ENCODE data around the gene SMOC2.
"Not testable (repeated sequence)": the region's sequence is repeated elsewhere in the genome, so short reads cannot be mapped to it uniquely, and the experiment has no call there.

Gene SMOC2

DNA sequence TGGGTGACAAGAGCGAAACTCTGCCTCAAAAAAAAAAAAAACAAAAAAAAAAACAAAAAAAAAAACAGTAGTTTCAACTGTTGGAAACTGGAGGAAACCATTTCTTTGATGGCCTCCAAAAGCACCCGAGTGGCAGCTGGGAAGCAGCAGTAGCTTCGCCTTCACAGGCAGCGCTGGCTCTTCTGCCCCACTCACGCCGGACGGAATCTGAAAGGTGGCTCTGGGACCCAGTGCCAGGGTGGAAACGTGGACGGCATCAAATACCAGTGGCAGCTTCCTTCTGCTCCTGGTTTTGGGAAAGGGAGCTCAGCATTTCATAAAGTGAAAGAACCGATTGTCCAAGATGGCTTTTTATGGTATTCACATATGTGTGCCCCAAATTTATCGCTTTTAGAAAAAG is 159.4 kb downstream of the SMOC2 start:
- Histone ChIP-seq H3K4me3 (ENCODE audit: low read depth in 1 of 2, low read length in 2 of 2) (no peak overlapping the region), H3K27ac (ENCODE audit: low read depth, low read length) (no peak overlapping the region), H3K4me1 (ENCODE audit: insufficient read depth, low read length) (no peaks in the 10 kb centered on the region), H3K27me3 (ENCODE audit: control insufficient read depth in 1 of 2, insufficient read depth in 2 of 2, low read length in 2 of 2) (no peaks in the 10 kb centered on the region), H3K36me3 (ENCODE audit: insufficient read depth, low read length) (no peaks in the 10 kb centered on the region), H3K9ac (ENCODE audit: low read length) (no peak overlapping the region), H3K9me3 (ENCODE audit: low read length) (no peaks in the 10 kb centered on the region)

GRCh38 chr6:168601111-168601510 is 160.1 kb downstream of the SMOC2 start:
- Histone ChIP-seq H3K27me3 (ENCODE audit: control insufficient read depth in 1 of 2, insufficient read depth in 2 of 2, low read length in 2 of 2) (no peaks in the 10 kb centered on the region), H3K9me3 (ENCODE audit: low read length) (no peaks in the 10 kb centered on the region), H3K4me3 (ENCODE audit: low read depth in 1 of 2, low read length in 2 of 2) (no peak overlapping the region), H3K27ac (ENCODE audit: low read depth, low read length) (no peak overlapping the region), H3K4me1 (ENCODE audit: insufficient read depth, low read length) (no peaks in the 10 kb centered on the region), H3K9ac (ENCODE audit: low read length) (no peak overlapping the region), H3K36me3 (ENCODE audit: insufficient read depth, low read length) (no peaks in the 10 kb centered on the region)

DNA sequence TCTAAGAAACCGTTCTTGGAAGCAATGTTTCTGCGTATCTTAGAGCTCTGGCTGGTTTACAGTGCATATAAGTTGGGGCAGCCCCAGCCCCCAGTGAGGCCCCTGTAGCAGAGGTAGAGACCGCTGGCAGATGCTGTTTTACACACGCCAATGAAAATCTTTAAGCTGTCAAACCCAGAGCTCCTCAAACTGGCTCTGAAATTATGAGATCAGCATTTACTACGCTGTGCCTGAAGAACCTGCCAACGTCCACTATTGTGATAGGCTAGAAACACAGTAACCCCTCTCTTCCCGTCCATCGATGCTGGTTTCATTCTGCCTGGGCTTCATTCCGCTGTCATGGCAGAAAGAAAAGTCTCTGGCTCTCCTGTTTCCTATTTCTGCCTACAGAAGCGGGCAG is 160.6 kb downstream of the SMOC2 start:
- H3K36me3 ChIP-seq (ENCODE audit: insufficient read depth, low read length): no peaks in the 10 kb centered on the region
- no peak overlapping the region for H3K27ac ChIP-seq (ENCODE audit: low read depth, low read length)
- no peak overlapping the region for H3K4me3 ChIP-seq (ENCODE audit: low read depth in 1 of 2, low read length in 2 of 2)
- no peak overlapping the region for H3K9ac ChIP-seq (ENCODE audit: low read length)
- H3K9me3 ChIP-seq (ENCODE audit: low read length): no peaks in the 10 kb centered on the region
- H3K4me1 ChIP-seq (ENCODE audit: insufficient read depth, low read length): no peaks in the 10 kb centered on the region
- H3K27me3 ChIP-seq (ENCODE audit: control insufficient read depth in 1 of 2, insufficient read depth in 2 of 2, low read length in 2 of 2): no peaks in the 10 kb centered on the region

GRCh38 chr6:168602576-168602975 is 161.6 kb downstream of the SMOC2 start:
- Histone ChIP-seq H3K27ac (ENCODE audit: low read depth, low read length) (no peak overlapping the region), H3K27me3 (ENCODE audit: control insufficient read depth in 1 of 2, insufficient read depth in 2 of 2, low read length in 2 of 2) (no peaks in the 10 kb centered on the region), H3K9ac (ENCODE audit: low read length) (no peak overlapping the region), H3K36me3 (ENCODE audit: insufficient read depth, low read length) (no peaks in the 10 kb centered on the region), H3K4me3 (ENCODE audit: low read depth in 1 of 2, low read length in 2 of 2) (no peak overlapping the region), H3K4me1 (ENCODE audit: insufficient read depth, low read length) (no peaks in the 10 kb centered on the region), H3K9me3 (ENCODE audit: low read length) (no peaks in the 10 kb centered on the region)

GRCh38 chr6:168603234-168603633 is 162.2 kb downstream of the SMOC2 start:
- no peak overlapping the region for H3K4me3 ChIP-seq (ENCODE audit: low read depth in 1 of 2, low read length in 2 of 2)
- H3K36me3 ChIP-seq (ENCODE audit: insufficient read depth, low read length): no peaks in the 10 kb centered on the region
- H3K9me3 ChIP-seq (ENCODE audit: low read length): no peaks in the 10 kb centered on the region
- H3K27ac ChIP-seq (ENCODE audit: low read depth, low read length): no peak overlapping the region
- no peak overlapping the region for H3K9ac ChIP-seq (ENCODE audit: low read length)
- H3K27me3 ChIP-seq (ENCODE audit: control insufficient read depth in 1 of 2, insufficient read depth in 2 of 2, low read length in 2 of 2): no peaks in the 10 kb centered on the region
- no peaks in the 10 kb centered on the region for H3K4me1 ChIP-seq (ENCODE audit: insufficient read depth, low read length)

DNA sequence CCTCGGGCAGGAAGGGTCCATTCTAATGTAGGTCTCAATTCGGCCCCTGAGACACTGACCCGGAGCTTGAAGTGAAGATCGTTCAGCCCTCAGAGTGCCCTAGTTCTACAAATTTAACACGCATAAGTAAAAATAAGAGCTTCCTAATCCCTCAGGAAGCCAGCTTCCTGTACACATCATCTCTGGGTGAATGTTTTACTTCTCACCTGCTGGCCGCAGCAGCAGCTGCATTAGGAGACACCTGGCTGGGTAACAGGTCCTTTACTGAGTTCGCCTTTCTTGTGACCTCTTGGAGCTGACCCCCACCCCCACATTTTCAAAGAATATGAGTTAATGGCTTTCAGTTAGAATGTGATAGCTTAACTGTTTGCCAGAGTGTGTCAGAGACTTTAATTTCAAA is 165.0 kb downstream of the SMOC2 start:
- no peaks in the 10 kb centered on the region for H3K9me3 ChIP-seq (ENCODE audit: low read length)
- no peak overlapping the region for H3K27ac ChIP-seq (ENCODE audit: low read depth, low read length)
- H3K36me3 ChIP-seq (ENCODE audit: insufficient read depth, low read length): no peaks in the 10 kb centered on the region
- no peak overlapping the region for H3K4me3 ChIP-seq (ENCODE audit: low read depth in 1 of 2, low read length in 2 of 2)
- no peaks in the 10 kb centered on the region for H3K4me1 ChIP-seq (ENCODE audit: insufficient read depth, low read length)
- H3K9ac ChIP-seq (ENCODE audit: low read length): no peak overlapping the region
- no peaks in the 10 kb centered on the region for H3K27me3 ChIP-seq (ENCODE audit: control insufficient read depth in 1 of 2, insufficient read depth in 2 of 2, low read length in 2 of 2)

DNA sequence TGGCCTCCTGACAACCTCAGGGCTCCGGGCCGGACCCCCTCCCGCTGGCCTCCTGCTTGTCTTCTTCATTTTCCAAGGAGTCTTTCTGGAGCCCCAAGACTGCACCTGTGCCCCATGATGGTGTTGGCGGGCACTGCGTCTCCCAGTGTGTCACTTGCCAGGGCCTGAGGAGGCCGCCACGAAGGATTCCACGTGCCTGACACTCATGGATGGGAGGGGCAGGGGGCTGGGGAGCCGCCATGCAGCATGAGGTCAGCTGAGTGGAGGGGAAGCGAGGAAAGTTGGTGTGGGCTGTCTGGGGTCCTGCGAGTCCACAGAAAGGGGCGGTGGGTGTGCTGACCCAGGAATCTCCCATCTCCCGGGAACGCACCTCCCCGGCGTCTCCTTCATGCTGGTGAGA is 165.7 kb downstream of the SMOC2 start:
- H3K9ac ChIP-seq (ENCODE audit: low read length): no peak overlapping the region
- H3K4me1 ChIP-seq (ENCODE audit: insufficient read depth, low read length): no peaks in the 10 kb centered on the region
- no peaks in the 10 kb centered on the region for H3K27me3 ChIP-seq (ENCODE audit: control insufficient read depth in 1 of 2, insufficient read depth in 2 of 2, low read length in 2 of 2)
- no peak overlapping the region for H3K4me3 ChIP-seq (ENCODE audit: low read depth in 1 of 2, low read length in 2 of 2)
- H3K9me3 ChIP-seq (ENCODE audit: low read length): no peaks in the 10 kb centered on the region
- H3K27ac ChIP-seq (ENCODE audit: low read depth, low read length): no peak overlapping the region
- no peaks in the 10 kb centered on the region for H3K36me3 ChIP-seq (ENCODE audit: insufficient read depth, low read length)

DNA sequence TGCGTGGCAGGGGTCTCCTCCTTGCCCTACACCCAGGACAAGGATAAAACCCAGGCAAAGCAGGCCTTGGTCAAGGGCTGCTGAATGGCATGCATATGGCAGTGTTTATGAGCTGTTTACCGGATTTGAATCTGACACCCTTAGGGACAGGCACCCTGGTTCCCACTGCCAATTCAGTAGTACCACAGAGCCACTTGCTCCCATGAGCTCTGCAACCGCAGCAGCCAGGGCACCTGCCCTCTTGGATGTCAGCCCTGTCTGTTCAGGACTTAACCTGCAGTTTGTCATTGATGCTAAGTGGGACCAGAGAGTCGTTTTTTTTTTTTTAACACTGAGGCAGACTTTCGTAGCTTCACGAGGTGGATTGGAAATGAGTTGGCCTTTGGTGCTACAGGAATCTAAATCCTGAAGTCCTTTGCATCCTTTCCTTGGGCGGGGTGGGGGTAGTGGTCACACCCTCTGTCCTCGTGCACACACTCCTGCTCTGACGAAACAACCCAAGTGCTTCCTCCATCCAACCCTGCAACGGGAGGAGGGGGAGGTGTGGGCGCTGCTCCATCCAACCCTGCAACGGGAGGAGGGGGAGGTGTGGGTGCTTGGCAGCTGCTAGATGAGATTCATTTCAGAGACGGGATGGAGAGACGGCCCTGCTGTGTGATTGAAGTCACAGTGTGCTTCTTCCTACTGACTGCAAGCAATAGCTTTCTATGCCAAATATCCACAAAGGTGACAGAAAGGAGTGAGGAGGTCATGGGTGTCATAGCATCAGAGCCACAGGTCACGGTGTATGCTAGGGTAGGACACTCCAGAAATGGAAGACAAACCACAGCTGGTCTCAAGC is 166.5 kb downstream of the SMOC2 start:
- H3K36me3 ChIP-seq (ENCODE audit: insufficient read depth, low read length): no peaks in the 10 kb centered on the region
- H3K27me3 ChIP-seq (ENCODE audit: control insufficient read depth in 1 of 2, insufficient read depth in 2 of 2, low read length in 2 of 2): no peaks in the 10 kb centered on the region
- no peak overlapping the region for H3K9ac ChIP-seq (ENCODE audit: low read length)
- no peak overlapping the region for H3K4me3 ChIP-seq (ENCODE audit: low read depth in 1 of 2, low read length in 2 of 2)
- no peaks in the 10 kb centered on the region for H3K4me1 ChIP-seq (ENCODE audit: insufficient read depth, low read length)
- H3K27ac ChIP-seq (ENCODE audit: low read depth, low read length): no peak overlapping the region
- H3K9me3 ChIP-seq (ENCODE audit: low read length): no peaks in the 10 kb centered on the region

DNA sequence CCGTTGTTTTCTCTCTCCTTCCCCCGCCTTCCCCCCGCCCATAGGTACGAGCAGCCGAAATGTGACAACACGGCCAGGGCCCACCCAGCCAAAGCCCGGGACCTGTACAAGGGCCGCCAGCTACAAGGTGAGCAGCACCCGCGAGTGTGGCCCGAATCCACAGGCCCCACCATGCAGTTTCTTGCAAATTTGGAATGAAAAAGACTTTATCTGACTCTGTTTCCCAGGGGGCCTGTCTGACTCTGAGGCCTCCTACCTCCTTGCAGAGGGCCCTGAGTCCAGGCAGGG is 167.1 kb downstream of the SMOC2 start:
- H3K36me3 ChIP-seq (ENCODE audit: insufficient read depth, low read length): no peaks in the 10 kb centered on the region
- H3K9me3 ChIP-seq (ENCODE audit: low read length): no peaks in the 10 kb centered on the region
- H3K27me3 ChIP-seq (ENCODE audit: control insufficient read depth in 1 of 2, insufficient read depth in 2 of 2, low read length in 2 of 2): no peaks in the 10 kb centered on the region
- no peak overlapping the region for H3K27ac ChIP-seq (ENCODE audit: low read depth, low read length)
- no peaks in the 10 kb centered on the region for H3K4me1 ChIP-seq (ENCODE audit: insufficient read depth, low read length)
- H3K9ac ChIP-seq (ENCODE audit: low read length): no peak overlapping the region
- H3K4me3 ChIP-seq (ENCODE audit: low read depth in 1 of 2, low read length in 2 of 2): no peak overlapping the region

- no peaks in the 10 kb centered on the region for H3K4me1 ChIP-seq (ENCODE audit: insufficient read depth, low read length)
- no peak overlapping the region for H3K9ac ChIP-seq (ENCODE audit: low read length)
- no peaks in the 10 kb centered on the region for H3K27me3 ChIP-seq (ENCODE audit: control insufficient read depth in 1 of 2, insufficient read depth in 2 of 2, low read length in 2 of 2)
- H3K27ac ChIP-seq (ENCODE audit: low read depth, low read length): no peak overlapping the region
- no peaks in the 10 kb centered on the region for H3K36me3 ChIP-seq (ENCODE audit: insufficient read depth, low read length)
- no peak overlapping the region for H3K4me3 ChIP-seq (ENCODE audit: low read depth in 1 of 2, low read length in 2 of 2)
- H3K9me3 ChIP-seq (ENCODE audit: low read length): no peaks in the 10 kb centered on the region
Observed at GRCh38 chr6:168609026-168609685, 168.2 kb downstream of the SMOC2 start.

- Histone ChIP-seq H3K27me3 (ENCODE audit: control insufficient read depth in 1 of 2, insufficient read depth in 2 of 2, low read length in 2 of 2) (no peaks in the 10 kb centered on the region), H3K36me3 (ENCODE audit: insufficient read depth, low read length) (no peaks in the 10 kb centered on the region), H3K27ac (ENCODE audit: low read depth, low read length) (no peak overlapping the region), H3K9ac (ENCODE audit: low read length) (no peak overlapping the region), H3K4me3 (ENCODE audit: low read depth in 1 of 2, low read length in 2 of 2) (no peak overlapping the region), H3K4me1 (ENCODE audit: insufficient read depth, low read length) (no peaks in the 10 kb centered on the region), H3K9me3 (ENCODE audit: low read length) (no peaks in the 10 kb centered on the region)
Observed at GRCh38 chr6:168609914-168610490, 169.0 kb downstream of the SMOC2 start.

DNA sequence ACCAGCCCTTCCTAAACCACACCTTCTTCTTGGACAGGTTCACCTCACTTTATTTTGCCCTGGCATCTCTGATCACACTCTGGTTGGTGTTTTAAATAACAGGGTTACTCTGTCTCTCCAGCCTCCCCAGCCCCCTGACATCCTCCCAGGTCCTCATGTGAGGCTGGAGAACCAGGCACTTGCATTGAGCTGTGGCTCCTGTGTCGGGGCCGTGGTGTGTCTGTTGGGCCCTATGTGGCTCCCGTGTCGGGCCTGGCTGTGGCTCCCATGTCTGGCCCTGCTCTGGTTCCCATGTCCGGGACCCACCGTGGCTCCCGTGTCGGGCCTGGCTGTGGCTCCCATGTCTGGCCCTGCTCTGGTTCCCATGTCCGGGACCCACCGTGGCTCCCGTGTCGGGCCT is 170.0 kb downstream of the SMOC2 start:
- not testable (repeated sequence) for H3K4me3 ChIP-seq (ENCODE audit: low read depth in 1 of 2, low read length in 2 of 2); H3K9me3 ChIP-seq (ENCODE audit: low read length); H3K36me3 ChIP-seq (ENCODE audit: insufficient read depth, low read length); H3K9ac ChIP-seq (ENCODE audit: low read length); H3K27me3 ChIP-seq (ENCODE audit: control insufficient read depth in 1 of 2, insufficient read depth in 2 of 2, low read length in 2 of 2); H3K4me1 ChIP-seq (ENCODE audit: insufficient read depth, low read length); H3K27ac ChIP-seq (ENCODE audit: low read depth, low read length)
